CD4-positive, alpha-beta T cell treated with Interleukin-12 subunit alpha and Interleukin-12 subunit beta, for 1 hour (primary cell): ENCODE data around the gene BCAP31.

Experiments
- DNase-seq: peaks from one replicate; pipeline ENCODE4 v3.0.0-alpha.2; 2020

The BCAP31 gene

GRCh38 chrX:153671589-153672530 lies 52.3 kb downstream of the BCAP31 start:
- DNase-seq = no peak

DNA sequence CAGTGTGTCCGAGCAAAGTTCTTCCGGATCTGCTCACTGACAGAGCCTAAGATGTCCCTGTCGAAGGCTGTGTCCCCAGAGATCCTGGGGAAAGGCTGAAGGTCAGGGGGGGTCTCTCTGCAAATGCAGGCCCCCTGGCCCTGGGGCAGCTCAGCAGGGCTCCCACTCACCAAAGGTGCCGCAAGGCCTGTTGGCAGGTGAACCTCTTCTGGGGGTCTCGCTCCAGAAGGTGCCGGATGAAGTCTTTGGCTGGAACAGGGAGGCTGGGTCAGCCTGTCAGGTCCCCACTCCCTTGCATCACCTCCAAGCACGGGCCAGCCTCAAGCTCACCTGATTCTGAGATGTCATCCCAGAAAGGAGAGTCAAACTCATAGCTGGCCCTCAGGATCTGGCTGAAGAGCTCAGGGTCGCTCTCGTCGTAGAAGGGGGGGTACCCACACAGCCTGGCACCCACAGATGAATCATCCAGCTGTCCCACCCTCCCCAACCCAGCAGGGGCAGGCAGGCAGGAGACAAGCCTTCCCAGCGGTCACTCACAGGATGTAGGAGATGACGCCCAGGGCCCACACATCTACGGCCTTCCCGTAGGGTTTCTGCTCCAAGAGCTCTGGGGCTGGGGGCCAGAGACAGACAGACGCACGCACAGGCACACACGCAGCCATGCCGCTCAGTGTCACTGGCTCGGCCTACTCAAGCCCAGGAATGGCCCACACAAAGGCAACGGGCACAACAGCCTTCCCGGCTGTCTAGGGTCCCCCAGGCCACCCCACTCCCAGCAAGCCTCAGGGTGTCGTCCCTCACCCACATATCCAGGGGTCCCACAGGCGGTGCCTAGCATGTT lies 53.2 kb downstream of the BCAP31 start:
- no peak for DNase-seq

GRCh38 chrX:153669901-153670731 lies 54.1 kb downstream of the BCAP31 start:
- DNase-seq = no peak

GRCh38 chrX:153669174-153669890 lies 54.9 kb downstream of the BCAP31 start:
- DNase-seq = peak; percentile 40

DNA sequence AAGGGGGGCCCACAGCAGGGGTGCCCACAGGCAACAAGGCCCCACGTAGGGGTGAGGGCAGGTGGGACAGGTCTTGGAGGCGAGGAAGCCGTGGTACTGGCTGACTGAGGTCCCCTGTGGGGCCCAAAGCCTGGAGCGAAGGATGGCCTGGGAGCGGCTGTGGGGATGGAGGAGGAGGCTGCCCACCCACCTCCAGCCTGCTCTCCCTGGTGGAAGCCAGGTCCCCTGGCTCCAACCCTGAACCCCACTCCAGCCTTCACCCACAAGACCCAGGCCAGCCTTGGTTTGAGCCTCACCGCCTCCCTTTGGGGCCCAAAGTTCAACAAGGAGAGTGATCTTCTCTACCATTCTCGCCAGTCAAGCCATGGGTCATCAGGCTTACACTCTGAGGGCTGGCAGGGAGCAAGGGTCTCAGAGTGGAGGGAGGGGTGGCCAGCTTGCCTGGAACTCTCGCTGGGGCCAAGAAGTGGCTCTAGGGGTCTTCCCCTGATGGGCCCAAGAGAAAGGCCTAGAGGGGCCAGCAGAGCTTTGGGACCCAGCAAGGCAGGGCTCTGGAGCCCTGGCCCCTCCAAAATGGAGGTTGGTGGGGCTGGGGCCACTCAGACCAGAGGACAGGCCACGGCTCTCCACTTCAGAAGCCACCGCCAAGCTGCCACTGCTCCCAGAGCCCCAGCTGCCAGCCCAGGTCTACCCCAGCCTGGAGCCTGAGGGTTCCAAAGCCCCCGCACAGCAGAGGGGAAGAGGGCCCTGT lies 55.6 kb downstream of the BCAP31 start:
- DNase-seq = no peak

GRCh38 chrX:153667956-153668396 lies 56.2 kb downstream of the BCAP31 start:
- peak; percentile 76 for DNase-seq

DNA sequence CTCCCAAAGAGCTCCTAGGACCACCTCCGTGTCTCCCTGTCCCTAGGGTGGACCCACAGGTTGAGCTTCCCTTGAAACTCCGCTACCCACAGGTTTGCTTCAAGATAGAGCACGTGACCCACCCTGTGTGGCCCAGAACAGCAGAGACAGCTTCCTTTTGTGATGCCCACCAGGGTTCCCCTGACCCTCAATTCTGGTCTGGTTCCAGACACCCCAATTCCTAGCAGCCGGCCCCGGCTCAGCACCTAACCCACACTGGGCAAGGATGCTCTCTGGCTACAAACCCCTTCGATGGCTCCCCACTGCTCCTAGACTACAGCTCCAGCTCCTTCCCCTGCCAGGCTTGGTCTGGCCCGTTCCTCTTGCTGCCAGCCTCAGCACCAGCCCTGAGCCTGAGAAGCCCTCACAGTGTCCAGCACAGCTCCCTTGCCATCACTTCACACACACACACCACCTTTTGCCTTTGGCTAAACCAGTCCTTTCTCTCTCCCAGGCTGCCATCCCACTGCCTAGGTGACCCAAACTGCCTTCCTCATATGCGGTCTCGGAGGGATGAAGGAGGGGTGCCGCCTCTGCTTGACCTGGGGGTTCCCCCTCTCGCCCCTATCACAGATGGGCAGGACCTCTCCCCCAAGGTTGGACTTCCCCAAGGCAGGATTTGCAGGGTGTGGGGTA lies 56.8 kb downstream of the BCAP31 start:
- no peak for DNase-seq

- no peak for DNase-seq
These were observed 58.4 kb downstream of the BCAP31 start for GRCh38 chrX:153665726-153666306.

DNA sequence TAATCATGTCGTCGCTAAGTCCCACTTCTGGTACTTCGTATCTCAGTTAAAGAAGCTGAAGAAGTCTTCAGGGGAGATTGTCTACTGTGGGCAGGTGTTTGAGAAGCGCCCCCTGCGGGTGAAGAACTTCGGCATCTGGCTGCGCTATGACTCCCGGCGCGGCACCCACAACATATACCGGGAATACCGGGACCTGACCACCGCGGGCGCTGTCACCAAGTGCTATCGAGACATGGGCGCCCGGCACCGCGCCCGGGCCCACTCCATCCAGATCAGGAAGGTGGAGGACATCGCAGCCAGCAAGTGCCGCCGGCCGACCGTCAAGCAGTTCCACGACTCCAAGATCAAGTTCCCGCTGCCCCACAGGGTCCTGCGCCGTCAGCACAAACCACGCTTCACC lies 61.9 kb downstream of the BCAP31 start:
- peak; percentile 61 for DNase-seq

DNA sequence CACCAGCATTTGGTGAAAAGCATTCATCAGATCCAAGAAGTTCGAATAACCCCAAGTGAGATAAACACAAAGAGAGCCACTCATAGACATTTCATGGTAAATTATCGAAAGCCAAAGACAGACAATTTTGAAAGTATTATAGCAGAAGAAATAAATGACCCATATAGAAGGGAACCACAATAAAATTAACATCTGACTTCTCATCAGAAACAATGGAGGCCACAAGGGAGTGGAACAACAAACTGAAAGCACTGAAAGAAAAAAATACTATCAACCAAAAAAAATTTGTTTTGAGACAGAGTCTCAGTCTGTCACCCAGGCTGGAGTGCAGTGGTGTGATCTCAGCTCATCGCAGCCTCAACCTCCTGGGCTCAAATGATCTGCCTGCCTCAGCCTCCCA lies 64.9 kb downstream of the BCAP31 start:
- no peak for DNase-seq

- DNase-seq = no peak
These were observed 67.0 kb downstream of the BCAP31 start for GRCh38 chrX:153657161-153657560.

DNA sequence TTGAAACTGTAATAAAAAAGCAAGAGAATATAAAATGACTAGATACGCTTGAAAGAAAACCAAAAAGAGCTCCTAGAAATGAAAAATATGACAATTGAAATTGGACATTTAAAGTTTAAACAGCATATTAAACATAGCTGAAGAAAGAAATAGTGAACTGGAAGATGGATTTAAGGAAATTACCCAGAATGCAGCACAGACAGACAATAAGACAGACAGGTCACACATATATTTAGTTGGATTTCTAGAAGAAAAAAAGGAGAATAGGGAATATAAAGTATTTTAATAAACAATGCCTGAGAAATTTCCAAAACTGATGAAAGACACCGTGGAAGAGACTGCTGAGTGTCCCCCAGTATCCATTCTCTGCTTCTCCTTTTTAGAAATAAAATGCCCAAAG lies 70.6 kb downstream of the BCAP31 start:
- no peak for DNase-seq

DNA sequence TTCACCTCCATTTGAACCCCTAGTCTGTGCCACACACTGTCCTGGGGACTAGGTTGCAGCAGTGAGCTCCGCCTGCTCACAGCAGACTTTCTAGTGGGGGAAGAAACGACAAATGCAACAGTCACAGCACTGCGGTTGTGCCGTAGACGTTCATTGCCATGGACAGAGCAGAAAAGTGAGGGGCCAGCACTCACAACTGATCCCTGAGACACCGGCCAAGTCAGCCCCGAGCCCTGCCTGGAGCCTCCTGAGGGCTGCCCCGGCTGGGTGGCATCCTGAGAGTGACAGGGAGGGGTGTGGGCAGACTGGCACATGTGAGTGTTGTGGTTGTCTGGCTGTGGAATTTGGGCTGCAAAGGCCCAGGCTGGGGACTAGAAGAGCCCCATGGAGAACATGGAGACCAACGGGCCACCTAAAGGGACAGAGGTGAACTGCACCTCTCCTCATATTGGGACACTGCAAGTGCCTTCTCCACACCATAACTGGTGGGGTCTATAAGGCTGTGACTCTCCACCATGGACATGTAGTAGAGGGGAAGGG lies 72.6 kb downstream of the BCAP31 start:
- no peak for DNase-seq

GRCh38 chrX:153650959-153651358 lies 73.2 kb downstream of the BCAP31 start:
- no peak for DNase-seq
